ENCODE results near the gene RADIL.

The RADIL gene

DNA sequence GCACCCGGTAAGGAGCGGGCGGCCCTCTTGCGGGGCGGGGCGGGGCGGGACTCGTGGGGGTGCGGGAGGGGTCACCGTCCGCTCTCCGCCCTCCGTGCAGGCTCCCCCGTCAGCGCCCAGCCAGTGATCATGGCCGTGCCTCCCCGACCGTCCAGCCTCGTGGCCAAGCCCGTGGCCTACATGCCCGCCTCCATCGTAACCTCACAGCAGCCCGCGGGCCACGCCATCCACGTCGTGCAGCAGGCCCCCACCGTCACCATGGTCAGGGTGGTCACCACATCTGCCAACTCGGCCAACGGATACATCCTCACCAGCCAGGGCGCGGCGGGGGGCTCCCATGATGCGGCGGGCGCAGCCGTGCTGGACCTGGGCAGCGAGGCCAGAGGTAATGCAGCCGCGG is 124.3 kb downstream of the RADIL start:
- H3K27ac ChIP-seq: no peak overlapping the region
- no peak for TF ChIP-seq ZFX (IDR thresholded peaks at IDR 0.05; ENCODE audit: borderline replicate concordance)
- TF ChIP-seq, protein P1, sequence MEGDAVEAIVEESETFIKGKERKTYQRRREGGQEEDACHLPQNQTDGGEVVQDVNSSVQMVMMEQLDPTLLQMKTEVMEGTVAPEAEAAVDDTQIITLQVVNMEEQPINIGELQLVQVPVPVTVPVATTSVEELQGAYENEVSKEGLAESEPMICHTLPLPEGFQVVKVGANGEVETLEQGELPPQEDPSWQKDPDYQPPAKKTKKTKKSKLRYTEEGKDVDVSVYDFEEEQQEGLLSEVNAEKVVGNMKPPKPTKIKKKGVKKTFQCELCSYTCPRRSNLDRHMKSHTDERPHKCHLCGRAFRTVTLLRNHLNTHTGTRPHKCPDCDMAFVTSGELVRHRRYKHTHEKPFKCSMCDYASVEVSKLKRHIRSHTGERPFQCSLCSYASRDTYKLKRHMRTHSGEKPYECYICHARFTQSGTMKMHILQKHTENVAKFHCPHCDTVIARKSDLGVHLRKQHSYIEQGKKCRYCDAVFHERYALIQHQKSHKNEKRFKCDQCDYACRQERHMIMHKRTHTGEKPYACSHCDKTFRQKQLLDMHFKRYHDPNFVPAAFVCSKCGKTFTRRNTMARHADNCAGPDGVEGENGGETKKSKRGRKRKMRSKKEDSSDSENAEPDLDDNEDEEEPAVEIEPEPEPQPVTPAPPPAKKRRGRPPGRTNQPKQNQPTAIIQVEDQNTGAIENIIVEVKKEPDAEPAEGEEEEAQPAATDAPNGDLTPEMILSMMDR (IDR thresholded peaks at IDR 0.05): no peak

DNA sequence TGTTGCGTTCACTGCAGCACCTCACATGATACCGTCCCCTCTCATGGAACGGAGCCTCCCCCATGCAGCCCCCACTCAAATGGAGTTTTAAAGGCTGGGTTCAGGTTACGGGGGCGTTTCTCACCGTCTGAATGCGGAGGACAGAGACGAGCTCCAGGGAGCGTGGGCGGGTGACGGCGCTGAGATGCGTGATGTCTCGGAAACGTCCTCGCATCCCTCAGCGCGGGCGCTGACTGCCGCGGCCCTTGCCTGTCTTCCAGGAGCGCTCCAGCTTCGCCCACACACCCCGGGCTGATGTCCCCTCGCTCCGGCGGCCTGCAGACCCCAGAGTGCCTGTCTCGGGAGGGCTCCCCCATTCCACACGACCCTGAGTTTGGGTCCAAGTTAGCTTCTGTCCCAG is 124.7 kb downstream of the RADIL start:
- H3K27ac ChIP-seq: no peak overlapping the region
- TF ChIP-seq ZFX (IDR thresholded peaks at IDR 0.05; ENCODE audit: borderline replicate concordance): no peak
- TF ChIP-seq, protein P1 (IDR thresholded peaks at IDR 0.05): no peak

DNA sequence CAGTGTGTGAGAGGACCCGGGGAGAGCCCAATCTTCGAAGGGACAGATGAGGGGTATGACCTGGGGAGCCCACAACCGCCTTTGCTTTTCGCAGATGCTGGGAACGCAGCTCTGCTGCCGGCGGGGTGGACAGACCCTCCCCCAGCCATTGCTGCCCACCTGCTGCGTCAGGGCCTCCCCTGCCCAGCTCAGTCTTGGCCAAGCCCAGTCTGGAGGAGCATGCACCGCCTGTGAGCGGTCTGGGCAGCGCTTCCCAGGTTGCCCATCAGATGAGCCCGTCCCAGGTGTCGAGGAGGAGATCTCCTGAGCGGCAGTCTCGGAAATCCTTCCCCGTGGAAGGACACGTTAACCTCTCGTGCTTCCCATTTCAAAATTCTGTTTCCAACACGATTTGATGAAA is 125.4 kb downstream of the RADIL start:
- TF ChIP-seq ZFX (IDR thresholded peaks at IDR 0.05; ENCODE audit: borderline replicate concordance): no peak
- TF ChIP-seq, protein P1 (IDR thresholded peaks at IDR 0.05): no peak
- H3K27ac ChIP-seq: no peak overlapping the region

DNA sequence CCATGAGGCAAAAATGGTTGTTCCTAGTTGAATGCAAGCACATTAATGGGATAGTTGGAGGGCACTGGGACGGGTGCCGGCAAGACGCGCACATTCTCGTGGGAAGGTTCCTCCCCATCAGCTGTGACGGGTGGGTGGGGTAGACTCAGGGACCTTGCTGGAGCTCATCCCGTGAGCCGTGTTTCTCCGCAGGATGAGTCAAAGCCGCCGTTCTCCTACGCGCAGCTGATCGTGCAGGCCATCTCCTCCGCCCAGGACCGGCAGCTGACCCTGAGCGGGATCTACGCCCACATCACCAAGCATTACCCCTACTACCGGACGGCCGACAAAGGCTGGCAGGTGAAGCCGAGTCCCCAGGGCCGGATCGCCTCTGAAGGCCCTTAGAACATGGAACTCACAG is 128.5 kb downstream of the RADIL start:
- no peak for TF ChIP-seq ZFX (IDR thresholded peaks at IDR 0.05; ENCODE audit: borderline replicate concordance)
- TF ChIP-seq, protein P1 (IDR thresholded peaks at IDR 0.05): no peak
- no peak overlapping the region for H3K27ac ChIP-seq

DNA sequence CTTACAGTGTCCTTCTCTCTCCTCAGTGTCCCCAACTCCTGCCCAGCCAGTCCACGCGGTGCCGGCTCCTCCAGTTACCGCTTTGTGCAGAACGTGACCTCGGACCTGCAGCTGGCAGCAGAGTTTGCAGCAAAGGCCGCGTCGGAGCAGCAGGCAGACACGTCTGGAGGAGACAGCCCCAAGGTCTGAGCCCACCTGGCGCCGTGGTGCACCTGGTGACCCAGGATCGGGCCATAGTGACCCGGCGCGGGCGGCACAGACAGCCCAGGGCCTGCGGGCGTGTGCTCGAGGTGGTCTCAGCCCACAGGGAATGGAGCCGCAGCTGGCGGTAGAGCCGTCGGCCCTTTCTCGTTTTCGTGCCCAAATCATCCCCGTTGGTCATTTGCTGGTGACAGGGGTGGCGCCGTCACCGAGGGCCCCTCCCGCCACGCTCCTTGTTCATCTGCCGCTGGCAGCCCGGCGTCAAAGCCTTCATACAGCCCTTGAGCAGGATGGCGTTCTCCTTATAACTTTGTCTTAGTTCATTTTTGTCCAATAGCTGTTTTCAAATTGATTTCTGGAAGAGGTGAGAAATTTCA is 129.0 kb downstream of the RADIL start:
- no peak overlapping the region for H3K27ac ChIP-seq
- no peak for TF ChIP-seq ZFX (IDR thresholded peaks at IDR 0.05; ENCODE audit: borderline replicate concordance)
- TF ChIP-seq, protein P1 (IDR thresholded peaks at IDR 0.05): no peak

DNA sequence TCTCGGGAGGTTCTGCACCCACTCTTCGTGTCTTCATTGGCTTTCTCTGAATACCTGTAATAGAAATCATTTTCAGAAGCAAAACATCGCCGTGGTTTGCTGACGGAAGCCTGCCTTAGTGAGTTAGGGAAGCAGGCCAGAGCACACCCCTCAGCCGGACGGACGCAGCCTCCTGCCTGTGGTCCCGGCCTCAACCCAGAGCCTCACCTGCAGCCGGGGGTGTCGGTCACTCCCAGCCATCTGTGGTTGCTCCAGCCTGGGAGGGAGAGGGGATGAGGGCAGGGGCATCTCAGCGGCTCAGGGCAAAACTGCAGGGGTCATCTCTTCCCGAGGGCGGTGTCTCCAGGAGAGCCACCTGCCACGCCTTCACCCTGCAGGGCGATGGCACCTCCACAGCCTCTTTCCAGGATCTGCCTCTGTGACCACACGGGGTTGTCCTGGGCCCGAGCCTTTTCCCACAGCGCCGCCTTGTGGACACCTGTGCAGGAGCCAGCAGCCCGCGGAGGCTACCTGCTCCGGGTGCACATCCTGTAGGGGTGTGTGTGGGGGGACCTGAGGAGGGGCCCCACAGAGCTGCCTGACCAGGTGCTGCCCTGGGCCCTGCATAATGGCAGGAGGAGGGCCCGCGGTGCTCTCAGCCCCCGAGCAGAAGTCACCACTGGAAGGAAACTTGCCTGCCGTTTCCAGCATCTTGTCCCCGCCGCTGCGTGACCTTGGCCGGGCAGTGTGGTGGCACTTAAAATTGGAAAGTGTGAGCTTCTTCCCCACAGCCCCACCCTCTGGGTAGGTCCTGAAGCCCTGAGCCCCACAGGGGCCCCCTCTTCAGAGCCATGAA is 129.7 kb downstream of the RADIL start:
- TF ChIP-seq ZFX (IDR thresholded peaks at IDR 0.05; ENCODE audit: borderline replicate concordance): no peak
- TF ChIP-seq, protein P1 (IDR thresholded peaks at IDR 0.05): peak; percentile 99

DNA sequence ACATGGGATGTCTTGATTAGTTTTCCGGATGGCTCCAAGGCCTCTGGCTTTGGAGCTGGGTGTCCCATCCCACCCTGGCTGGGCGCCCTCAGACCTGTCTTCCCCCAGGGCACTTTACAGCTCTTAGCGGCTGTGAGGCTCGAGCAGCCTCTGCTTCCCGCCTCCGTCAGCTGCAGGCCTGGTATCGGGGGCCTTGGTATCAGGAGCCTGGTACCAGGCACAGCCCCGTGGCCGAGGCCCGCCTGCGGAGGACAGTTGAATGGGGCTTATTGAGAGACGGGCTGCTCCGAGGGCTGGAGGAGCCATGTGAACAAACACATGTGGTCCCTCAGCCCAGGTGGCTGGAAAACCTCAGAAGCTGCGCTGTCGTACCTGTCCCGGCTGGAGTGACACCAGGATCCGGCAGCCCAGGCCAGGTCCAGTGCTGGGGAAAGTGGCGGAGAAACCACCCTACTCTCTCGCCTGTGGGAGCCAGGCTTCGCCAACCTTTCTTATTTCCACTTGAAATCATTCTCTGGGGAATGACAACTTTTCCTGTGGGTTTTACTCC is 132.0 kb downstream of the RADIL start:
- no peak for TF ChIP-seq ZFX (IDR thresholded peaks at IDR 0.05; ENCODE audit: borderline replicate concordance)
- TF ChIP-seq, protein P1 (IDR thresholded peaks at IDR 0.05): no peak
- H3K27ac ChIP-seq: no peak overlapping the region

More for the DNA sequence above, 129.7 kb downstream of the RADIL start:
- no peak overlapping the region for H3K27ac ChIP-seq

All from 22Rv1 (cell line).